ENCODE data around the gene NPIPB4.
"Not testable (repeated sequence)": the region's sequence is repeated elsewhere in the genome, so short reads cannot be mapped to it uniquely, and the experiment has no call there.

GRCh38 chr16:21819617-21820016 lies 37.9 kb downstream of the NPIPB4 start:
- TF ChIP-seq CTCF, POLR2AphosphoS5, POLR2A (IDR thresholded peaks at IDR 0.05): not testable (repeated sequence)

Data from suprapubic skin (tissue), 4 donors.